LNCAP (cell line): ENCODE measurements around the gene IFT25.

ENCODE experiments used
- TF ChIP-seq, protein P1 (sequence below): fragments of 450-650 bp; IDR thresholded peaks from 2 replicates; pipeline ENCODE4 v1.5.1; 2017; ENCODE audit warnings: mild to moderate bottlenecking

Gene IFT25

DNA sequence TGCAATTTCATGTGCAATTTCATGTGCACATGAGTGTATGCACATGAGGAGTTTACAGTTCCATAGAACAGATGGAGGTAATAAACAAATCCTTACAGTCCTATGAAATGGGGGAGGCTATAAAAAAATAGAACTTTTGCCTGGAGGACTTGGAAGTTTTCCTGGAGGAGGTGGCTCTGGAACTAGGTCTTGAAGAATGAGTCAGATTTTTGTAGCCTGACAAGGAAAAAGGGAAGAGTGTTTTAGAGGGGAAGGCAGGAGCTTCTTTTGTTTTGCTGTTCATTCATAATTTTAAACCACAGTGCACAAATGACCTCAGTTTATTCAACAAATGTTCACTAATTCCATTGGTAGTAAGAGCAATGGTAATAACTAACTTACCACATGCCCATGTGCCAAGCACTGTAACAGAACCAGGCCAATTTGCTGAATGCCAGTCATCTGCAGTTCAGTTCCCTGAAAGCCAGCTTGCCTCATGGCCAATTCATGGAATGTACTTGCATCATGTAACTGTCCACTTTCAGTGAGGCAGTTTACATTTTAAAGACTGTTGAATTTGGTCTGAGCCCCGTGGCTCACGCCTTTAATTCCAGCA is 48.8 kb downstream of the IFT25 start:
- TF ChIP-seq, protein P1, sequence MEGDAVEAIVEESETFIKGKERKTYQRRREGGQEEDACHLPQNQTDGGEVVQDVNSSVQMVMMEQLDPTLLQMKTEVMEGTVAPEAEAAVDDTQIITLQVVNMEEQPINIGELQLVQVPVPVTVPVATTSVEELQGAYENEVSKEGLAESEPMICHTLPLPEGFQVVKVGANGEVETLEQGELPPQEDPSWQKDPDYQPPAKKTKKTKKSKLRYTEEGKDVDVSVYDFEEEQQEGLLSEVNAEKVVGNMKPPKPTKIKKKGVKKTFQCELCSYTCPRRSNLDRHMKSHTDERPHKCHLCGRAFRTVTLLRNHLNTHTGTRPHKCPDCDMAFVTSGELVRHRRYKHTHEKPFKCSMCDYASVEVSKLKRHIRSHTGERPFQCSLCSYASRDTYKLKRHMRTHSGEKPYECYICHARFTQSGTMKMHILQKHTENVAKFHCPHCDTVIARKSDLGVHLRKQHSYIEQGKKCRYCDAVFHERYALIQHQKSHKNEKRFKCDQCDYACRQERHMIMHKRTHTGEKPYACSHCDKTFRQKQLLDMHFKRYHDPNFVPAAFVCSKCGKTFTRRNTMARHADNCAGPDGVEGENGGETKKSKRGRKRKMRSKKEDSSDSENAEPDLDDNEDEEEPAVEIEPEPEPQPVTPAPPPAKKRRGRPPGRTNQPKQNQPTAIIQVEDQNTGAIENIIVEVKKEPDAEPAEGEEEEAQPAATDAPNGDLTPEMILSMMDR = no peak

DNA sequence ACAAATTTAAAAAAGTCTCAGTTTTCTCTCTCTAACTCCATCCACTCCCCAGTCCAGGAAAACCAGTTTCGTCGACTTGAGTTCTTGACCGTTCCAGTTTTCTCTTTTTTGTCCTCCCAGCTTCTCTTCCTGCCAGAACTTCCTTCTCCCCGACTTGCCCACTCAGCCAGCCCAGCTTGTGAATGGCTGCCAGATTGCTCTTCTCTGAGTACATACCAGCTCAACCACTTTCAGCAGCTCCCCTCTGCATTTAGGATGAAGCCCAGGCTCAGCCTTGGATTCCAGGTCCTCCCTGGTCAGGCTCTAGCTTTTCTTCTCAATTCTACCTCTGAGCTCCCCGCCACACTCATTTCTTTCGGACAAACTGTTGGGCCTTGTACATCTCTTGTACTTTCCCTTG is 50.1 kb downstream of the IFT25 start:
- TF ChIP-seq, protein P1 = no peak

DNA sequence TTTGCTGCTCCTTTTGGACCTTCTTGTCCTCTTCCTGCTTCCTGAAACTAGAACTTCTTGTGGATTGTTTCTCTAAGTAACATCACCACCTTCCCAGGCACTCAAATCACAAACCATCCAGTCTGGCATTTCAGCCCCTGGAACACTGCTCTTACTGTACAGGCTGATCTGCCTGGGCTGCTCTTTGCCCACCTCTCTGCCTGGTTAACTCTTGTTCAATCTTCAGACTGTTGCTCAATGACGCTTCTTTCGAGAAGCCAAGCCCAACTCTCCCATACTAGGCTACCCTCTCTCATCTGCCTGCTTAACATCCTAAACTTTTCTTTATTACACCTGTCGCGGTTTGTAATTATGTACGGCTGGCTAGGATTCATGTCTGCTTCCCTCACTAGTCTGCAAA is 50.9 kb downstream of the IFT25 start:
- TF ChIP-seq, protein P1 = no peak

DNA sequence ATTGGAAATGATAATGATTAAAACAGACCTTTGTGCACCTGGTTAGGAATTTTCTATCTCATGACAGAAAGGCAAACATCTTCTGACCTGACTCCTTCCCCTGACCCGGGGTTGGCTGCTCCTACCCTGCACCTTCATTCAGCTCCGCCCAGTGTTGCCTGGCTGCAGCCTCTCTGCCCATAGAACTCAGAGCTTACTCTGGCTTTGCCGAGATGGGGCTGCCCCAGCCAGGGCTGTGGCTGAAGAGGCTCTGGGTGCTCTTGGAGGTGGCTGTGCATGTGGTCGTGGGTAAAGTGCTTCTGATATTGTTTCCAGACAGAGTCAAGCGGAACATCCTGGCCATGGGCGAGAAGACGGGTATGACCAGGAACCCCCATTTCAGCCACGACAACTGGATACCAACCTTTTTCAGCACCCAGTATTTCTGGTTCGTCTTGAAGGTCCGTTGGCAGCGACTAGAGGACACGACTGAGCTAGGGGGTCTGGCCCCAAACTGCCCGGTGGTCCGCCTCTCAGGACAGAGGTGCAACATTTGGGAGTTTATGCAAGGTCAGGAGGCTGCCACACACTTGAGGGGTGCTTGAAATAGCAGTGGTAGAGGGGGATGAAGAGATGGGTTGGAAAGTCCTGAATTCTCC is 51.4 kb downstream of the IFT25 start, which contains the start of gene DIO1:
Gene DIO1 (plus strand): TSS at position 189 of the 638 bp plus-strand sequence. CDS start 24 bp downstream, at position 213.
- TF ChIP-seq, protein P1 = no peak

DNA sequence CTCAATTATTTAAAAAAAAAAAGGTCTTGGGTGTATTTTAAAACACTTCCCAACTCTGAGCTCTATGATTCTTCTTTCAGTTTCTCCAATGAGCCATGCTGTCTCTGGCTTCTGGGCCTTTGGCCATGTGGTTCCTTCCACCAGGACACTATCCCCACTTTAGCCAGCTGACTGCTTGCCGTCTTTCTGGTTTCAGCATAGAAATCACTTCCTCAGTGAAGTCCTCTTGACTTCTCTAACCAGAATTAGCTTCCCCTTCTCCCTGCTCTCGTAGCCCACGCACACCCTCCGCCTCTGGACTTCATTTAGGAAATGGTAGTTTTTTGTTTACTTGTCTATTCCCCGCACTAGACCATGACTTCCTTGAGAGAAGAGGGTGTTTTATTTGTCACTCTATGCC is 52.6 kb downstream of the IFT25 start:
- TF ChIP-seq, protein P1 = no peak

DNA sequence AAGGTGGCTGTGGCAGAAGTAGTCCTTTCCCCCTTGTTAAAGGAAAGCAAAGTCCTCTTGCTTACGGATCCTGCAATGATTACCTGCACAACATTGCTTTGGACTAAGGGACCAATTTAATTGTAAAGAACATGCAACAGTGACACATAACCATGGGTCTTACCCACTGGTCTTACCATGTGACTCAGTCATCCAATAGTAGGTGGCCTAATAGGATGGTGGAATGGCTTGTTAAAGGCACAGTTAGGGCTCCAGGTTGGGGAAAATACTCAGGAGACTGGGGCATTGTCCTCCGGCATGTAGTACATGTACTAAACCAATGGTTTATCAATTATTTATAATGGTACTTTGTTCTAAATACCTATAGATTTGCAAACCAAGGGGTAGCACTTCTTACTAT is 53.8 kb downstream of the IFT25 start:
- TF ChIP-seq, protein P1 = no peak

DNA sequence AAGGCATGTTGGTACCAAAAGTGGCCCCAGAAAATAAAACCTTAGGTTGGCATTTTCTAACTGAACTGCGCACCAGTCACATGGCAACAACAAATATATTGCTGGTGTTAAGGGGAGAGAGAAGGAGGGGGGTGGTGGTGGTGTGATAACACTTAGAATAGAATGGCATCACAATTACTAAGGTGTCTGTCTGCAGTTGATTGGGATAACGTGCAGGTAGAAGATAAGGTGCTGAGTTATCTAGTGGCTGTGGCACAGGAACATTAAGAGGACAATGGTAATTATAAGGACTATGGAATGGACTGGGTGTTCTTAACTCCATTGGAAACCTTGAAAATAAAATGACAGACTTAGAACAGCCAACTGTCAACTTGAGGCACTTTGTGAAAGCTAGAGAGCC is 54.5 kb downstream of the IFT25 start:
- TF ChIP-seq, protein P1 = no peak

DNA sequence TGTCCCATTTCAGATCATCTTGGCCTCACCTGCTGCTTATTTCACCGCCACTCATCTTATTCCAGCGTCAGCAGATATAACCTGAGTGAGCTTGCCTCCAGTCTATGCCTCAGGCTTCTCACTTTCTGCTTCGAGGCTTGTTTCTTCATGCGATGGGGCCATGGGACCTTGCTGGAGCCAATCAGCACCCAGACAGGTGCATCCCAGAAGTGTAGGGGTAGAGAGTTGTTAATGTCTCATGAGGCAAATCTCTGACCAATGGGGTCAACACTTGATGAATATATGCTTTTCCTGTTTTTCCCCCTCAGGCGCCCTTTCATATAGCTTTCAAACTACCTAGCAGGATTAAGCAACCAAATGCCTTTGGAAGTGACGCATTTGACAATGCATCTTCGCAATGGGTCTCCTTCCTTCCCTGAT is 55.0 kb downstream of the IFT25 start:
- TF ChIP-seq, protein P1 = no peak
